ENCODE results near the gene ZNF320. TPM values are rescaled to one million over a fixed set of nuclear protein-coding genes. Genes with fewer than 3 reads are reported as not detected.

The ZNF320 gene
- total and polyA plus RNA-seq, 10 of the 15 experiments (the other 5 are each of a cell fraction or from before 2014, with no cell fraction given), result 0.48 to 9.3 (median 1.3) TPM

DNA sequence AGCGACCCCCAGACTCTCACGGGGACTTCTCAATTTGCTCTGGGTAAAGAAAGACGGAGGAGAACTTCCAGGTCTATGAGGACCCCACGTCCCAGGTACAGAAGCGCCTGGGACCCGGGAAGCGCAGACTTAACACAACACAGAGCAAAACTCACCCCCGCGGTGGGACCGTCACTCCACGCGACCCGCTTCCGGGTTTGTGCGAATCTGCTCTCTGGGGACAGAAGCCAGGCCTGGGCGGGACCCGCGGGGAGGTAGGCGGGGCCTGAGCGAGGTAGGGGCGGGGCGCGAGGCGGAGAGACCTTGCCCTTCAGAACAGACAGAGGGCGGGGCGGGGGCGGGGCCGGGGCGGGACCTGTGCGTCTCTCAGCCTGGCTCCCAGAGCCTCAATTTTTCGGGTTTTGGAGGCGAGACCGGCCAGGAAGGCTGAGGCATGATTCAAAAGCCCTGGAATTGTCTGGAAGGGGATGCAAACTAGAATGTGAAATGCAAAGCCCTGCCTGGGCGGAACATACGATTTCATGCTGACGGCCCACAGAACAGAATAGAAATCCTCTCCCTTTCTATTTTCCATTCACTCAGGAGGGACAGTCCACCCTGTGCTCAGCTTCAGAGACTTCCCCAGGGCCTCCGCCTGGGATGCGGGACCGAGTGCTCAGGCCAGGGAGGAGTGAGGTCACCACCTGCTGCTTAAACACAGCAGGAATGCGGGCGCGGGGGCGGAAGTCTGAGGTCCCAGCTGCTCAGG lies 45.1 kb upstream of the ZNF320 start (continued):
- TF ChIP-seq, protein P1, sequence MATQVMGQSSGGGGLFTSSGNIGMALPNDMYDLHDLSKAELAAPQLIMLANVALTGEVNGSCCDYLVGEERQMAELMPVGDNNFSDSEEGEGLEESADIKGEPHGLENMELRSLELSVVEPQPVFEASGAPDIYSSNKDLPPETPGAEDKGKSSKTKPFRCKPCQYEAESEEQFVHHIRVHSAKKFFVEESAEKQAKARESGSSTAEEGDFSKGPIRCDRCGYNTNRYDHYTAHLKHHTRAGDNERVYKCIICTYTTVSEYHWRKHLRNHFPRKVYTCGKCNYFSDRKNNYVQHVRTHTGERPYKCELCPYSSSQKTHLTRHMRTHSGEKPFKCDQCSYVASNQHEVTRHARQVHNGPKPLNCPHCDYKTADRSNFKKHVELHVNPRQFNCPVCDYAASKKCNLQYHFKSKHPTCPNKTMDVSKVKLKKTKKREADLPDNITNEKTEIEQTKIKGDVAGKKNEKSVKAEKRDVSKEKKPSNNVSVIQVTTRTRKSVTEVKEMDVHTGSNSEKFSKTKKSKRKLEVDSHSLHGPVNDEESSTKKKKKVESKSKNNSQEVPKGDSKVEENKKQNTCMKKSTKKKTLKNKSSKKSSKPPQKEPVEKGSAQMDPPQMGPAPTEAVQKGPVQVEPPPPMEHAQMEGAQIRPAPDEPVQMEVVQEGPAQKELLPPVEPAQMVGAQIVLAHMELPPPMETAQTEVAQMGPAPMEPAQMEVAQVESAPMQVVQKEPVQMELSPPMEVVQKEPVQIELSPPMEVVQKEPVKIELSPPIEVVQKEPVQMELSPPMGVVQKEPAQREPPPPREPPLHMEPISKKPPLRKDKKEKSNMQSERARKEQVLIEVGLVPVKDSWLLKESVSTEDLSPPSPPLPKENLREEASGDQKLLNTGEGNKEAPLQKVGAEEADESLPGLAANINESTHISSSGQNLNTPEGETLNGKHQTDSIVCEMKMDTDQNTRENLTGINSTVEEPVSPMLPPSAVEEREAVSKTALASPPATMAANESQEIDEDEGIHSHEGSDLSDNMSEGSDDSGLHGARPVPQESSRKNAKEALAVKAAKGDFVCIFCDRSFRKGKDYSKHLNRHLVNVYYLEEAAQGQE (IDR thresholded peaks at IDR 0.05; ENCODE audit: low read depth, low read length), result no peak
- TF ChIP-seq FOXK2 (IDR thresholded peaks at IDR 0.05) (no peak), TCF7 (IDR thresholded peaks at IDR 0.05; ENCODE audit: borderline replicate concordance) (no peak), TCF12 (IDR thresholded peaks at IDR 0.05; ENCODE audit: low read depth, low read length) (no peak), ZNF274 (IDR thresholded peaks at IDR 0.05; ENCODE audit: insufficient read depth, insufficient read length) (no peak), TCF3 (IDR thresholded peaks at IDR 0.05; ENCODE audit: borderline replicate concordance, insufficient read depth, low read depth, low read length) (0 out of 2 replicates have a peak, but pooled peaks have one; percentile 19), NFYB (IDR thresholded peaks at IDR 0.05; ENCODE audit: insufficient read depth, low read depth, low read length) (no peak), RELA (IDR thresholded peaks at IDR 0.05; ENCODE audit: borderline replicate concordance, partially characterized antibody) (no peak), CBX5 (IDR thresholded peaks at IDR 0.05; ENCODE audit: low read depth) (no peak), HDGF (IDR thresholded peaks at IDR 0.05) (no peak), IRF4 (IDR thresholded peaks at IDR 0.05; ENCODE audit: low read depth, low read length) (no peak), ETV6 (conservative IDR thresholded peaks at IDR 0.05 in 1 of 2, IDR thresholded peaks at IDR 0.05 in 1 of 2; ENCODE audit: borderline replicate concordance in 1 of 2, low read depth in 1 of 2) (no peak), MEF2A (IDR thresholded peaks at IDR 0.05; ENCODE audit: insufficient read depth, low read depth, low read length) (no peak), DPF2 (IDR thresholded peaks at IDR 0.05) (no peak), IKZF1 (conservative IDR thresholded peaks at IDR 0.05) (0 out of 2 replicates have a peak, but pooled peaks have one; percentile 13), SMAD1 (IDR thresholded peaks at IDR 0.05; ENCODE audit: low read depth, partially characterized antibody) (no peak), LARP7 (IDR thresholded peaks at IDR 0.05) (no peak), PAX8 (IDR thresholded peaks at IDR 0.05) (no peak), SUPT20H (IDR thresholded peaks at IDR 0.05; ENCODE audit: borderline replicate concordance, control insufficient read depth, low read depth, low read length) (no peak), RCOR1 (conservative IDR thresholded peaks at IDR 0.05; ENCODE audit: low read depth, low read length) (no peak)
- TF ChIP-seq, protein P2, sequence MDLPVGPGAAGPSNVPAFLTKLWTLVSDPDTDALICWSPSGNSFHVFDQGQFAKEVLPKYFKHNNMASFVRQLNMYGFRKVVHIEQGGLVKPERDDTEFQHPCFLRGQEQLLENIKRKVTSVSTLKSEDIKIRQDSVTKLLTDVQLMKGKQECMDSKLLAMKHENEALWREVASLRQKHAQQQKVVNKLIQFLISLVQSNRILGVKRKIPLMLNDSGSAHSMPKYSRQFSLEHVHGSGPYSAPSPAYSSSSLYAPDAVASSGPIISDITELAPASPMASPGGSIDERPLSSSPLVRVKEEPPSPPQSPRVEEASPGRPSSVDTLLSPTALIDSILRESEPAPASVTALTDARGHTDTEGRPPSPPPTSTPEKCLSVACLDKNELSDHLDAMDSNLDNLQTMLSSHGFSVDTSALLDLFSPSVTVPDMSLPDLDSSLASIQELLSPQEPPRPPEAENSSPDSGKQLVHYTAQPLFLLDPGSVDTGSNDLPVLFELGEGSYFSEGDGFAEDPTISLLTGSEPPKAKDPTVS (IDR thresholded peaks at IDR 0.05; ENCODE audit: low read depth, low read length), result no peak
- TF ChIP-seq, protein P3, sequence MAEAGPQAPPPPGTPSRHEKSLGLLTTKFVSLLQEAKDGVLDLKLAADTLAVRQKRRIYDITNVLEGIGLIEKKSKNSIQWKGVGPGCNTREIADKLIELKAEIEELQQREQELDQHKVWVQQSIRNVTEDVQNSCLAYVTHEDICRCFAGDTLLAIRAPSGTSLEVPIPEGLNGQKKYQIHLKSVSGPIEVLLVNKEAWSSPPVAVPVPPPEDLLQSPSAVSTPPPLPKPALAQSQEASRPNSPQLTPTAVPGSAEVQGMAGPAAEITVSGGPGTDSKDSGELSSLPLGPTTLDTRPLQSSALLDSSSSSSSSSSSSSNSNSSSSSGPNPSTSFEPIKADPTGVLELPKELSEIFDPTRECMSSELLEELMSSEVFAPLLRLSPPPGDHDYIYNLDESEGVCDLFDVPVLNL (IDR thresholded peaks at IDR 0.05; ENCODE audit: low read depth, low read length), result no peak

Data from GM12878 (cell line).